ENCODE data around the gene JPH4.

The JPH4 gene

DNA sequence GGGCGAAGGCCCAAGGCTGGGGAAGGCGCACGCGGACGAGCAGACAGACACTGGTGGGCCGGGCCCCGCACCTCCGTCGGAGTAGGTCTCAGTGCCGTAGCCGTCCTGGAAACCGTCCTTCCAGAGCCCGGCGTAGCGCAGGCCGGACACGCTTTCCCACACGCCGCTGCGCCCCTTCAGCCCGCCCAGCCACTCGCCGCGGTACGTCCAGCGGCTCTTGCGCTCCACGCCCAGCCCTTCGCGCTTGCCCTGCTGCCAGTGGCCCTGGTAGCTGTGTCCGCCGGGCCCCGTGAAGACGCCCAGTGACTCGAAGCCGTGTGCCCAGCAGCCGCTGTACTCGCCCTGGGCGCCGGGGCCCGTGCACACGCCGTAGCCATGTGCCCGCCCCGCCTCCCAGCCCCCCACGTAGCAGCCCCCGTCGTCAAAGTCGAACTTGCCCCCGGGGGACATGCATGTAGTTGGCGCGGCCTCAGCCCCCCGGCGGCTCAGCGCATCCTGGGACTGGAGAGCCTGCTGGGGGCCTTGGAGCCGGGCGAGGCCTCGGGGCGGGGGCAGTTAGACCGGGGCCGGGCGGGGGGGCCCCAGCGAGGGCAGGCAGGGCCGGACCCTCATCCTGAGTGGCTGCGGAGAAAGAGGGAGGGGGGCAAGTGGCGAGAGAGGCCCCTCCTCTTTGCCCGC is 1.4 kb downstream of the JPH4 start:
- Histone ChIP-seq H3K4me3 (ENCODE audit: low read length) (no peak overlapping the region), H3K36me3 (ENCODE audit: control insufficient read depth, low read length) (no peaks in the 10 kb centered on the region), H3K4me2 (ENCODE audit: low read length) (no peak overlapping the region), H3K27me3 (ENCODE audit: control insufficient read depth, low read length) (peaks cover 30% of the 10 kb centered on the region), H3F3A (ENCODE audit: control insufficient read depth, insufficient read depth) (no peaks in the 10 kb centered on the region), H3K79me2 (ENCODE audit: control insufficient read depth, low read length) (no peaks in the 10 kb centered on the region), H4K20me1 (ENCODE audit: control insufficient read depth, insufficient read depth, low read depth, low read length) (no peaks in the 10 kb centered on the region), H3K9me3 (ENCODE audit: control insufficient read depth, insufficient read depth, low read length) (no peaks in the 10 kb centered on the region), H3K4me1 (ENCODE audit: control insufficient read depth, low read length) (peaks cover 4% of the 10 kb centered on the region; the same call in 1 of the 2 replicates), H3K27ac (ENCODE audit: low read depth, low read length) (no peak overlapping the region), H3K9me2 (replicated peaks; ENCODE audit: control insufficient read depth, low read length) (no peaks in the 10 kb centered on the region)
- TF ChIP-seq EZH2phosphoT487 (IDR thresholded peaks at IDR 0.05; ENCODE audit: borderline replicate concordance, low read length) = no peak
- TF ChIP-seq, protein P1, sequence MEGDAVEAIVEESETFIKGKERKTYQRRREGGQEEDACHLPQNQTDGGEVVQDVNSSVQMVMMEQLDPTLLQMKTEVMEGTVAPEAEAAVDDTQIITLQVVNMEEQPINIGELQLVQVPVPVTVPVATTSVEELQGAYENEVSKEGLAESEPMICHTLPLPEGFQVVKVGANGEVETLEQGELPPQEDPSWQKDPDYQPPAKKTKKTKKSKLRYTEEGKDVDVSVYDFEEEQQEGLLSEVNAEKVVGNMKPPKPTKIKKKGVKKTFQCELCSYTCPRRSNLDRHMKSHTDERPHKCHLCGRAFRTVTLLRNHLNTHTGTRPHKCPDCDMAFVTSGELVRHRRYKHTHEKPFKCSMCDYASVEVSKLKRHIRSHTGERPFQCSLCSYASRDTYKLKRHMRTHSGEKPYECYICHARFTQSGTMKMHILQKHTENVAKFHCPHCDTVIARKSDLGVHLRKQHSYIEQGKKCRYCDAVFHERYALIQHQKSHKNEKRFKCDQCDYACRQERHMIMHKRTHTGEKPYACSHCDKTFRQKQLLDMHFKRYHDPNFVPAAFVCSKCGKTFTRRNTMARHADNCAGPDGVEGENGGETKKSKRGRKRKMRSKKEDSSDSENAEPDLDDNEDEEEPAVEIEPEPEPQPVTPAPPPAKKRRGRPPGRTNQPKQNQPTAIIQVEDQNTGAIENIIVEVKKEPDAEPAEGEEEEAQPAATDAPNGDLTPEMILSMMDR (IDR thresholded peaks at IDR 0.05; ENCODE audit: low read depth, low read length, poor library complexity, severe bottlenecking) = no peak

DNA sequence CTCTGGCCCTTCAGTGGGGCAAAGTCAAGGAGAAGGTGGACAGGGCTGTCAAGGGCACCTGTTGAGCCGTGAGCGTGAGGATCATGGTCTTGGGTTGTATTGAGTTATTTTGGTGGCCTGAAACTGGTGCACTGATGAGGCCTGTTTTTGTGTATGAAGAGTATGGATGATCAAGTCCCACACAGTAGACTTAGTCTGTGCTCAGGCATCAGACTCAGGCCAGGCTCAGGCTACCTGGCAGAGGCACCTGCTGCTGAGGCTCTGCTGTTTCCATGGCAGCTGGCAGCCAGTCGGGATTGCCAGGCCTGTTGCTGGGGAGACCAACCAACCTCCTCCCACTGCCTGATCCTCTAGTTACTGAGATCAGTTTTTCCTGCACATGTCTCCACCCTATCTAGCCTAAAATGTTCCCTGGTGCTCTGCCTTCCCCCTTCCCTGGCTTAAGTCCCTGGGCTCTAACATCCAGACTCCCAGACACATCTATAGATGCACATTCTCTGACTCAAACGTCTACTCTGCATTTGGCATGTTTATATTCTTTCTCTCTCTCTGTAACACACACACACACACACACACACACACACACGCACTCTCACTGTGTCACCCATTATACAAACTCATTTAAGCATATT is 5.1 kb downstream of the JPH4 start:
- H3K4me1 ChIP-seq (ENCODE audit: control insufficient read depth, low read length) = peaks cover 9% of the 10 kb centered on the region
- peaks cover 17% of the 10 kb centered on the region for H3K27me3 ChIP-seq (ENCODE audit: control insufficient read depth, low read length)
- no peak overlapping the region for H3K27ac ChIP-seq (ENCODE audit: low read depth, low read length)

DNA sequence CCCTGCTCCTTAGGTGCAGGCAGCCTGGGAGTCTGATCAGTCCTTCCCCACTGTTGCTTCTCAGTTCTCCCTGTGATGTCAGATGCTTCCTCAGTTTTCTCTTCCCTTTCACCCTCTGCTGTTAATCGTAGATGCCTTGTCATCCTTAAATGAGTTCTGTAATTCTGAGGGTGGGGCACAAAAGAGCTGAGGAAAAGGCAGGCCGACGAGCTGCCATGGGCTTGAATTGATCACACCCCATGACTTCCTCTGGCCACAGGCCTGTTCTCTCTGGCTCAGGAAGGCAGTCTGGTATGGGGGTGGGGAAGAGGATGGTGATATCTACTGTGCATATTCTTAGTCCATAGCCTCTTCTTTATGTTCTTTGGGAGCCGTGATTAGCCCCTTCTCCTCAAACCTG is 5.8 kb downstream of the JPH4 start:
- H3K79me2 ChIP-seq (ENCODE audit: control insufficient read depth, low read length) = peaks cover 3% of the 10 kb centered on the region; the same call in 1 of the 2 replicates
- no peaks in the 10 kb centered on the region for H3F3A ChIP-seq (ENCODE audit: control insufficient read depth, insufficient read depth)
- H3K4me3 ChIP-seq (ENCODE audit: low read length) = no peak overlapping the region
- H3K27ac ChIP-seq (ENCODE audit: low read depth, low read length) = no peak overlapping the region
- H3K9me2 ChIP-seq (replicated peaks; ENCODE audit: control insufficient read depth, low read length) = no peaks in the 10 kb centered on the region
- H3K9me3 ChIP-seq (ENCODE audit: control insufficient read depth, insufficient read depth, low read length) = no peaks in the 10 kb centered on the region
- TF ChIP-seq, protein P1 (IDR thresholded peaks at IDR 0.05; ENCODE audit: low read depth, low read length, poor library complexity, severe bottlenecking) = no peak
- TF ChIP-seq EZH2phosphoT487 (IDR thresholded peaks at IDR 0.05; ENCODE audit: borderline replicate concordance, low read length) = no peak
- no peaks in the 10 kb centered on the region for H4K20me1 ChIP-seq (ENCODE audit: control insufficient read depth, insufficient read depth, low read depth, low read length)
- H3K4me2 ChIP-seq (ENCODE audit: low read length) = no peak overlapping the region
- peaks cover 14% of the 10 kb centered on the region for H3K4me1 ChIP-seq (ENCODE audit: control insufficient read depth, low read length)
- H3K27me3 ChIP-seq (ENCODE audit: control insufficient read depth, low read length) = peaks cover 11% of the 10 kb centered on the region
- H3K36me3 ChIP-seq (ENCODE audit: control insufficient read depth, low read length) = no peaks in the 10 kb centered on the region

More for the DNA sequence above, 5.1 kb downstream of the JPH4 start:
- Histone ChIP-seq H3K9me3 (ENCODE audit: control insufficient read depth, insufficient read depth, low read length) (no peaks in the 10 kb centered on the region), H3K4me2 (ENCODE audit: low read length) (no peak overlapping the region), H3K9me2 (replicated peaks; ENCODE audit: control insufficient read depth, low read length) (no peaks in the 10 kb centered on the region), H3F3A (ENCODE audit: control insufficient read depth, insufficient read depth) (no peaks in the 10 kb centered on the region), H3K79me2 (ENCODE audit: control insufficient read depth, low read length) (no peaks in the 10 kb centered on the region), H3K36me3 (ENCODE audit: control insufficient read depth, low read length) (no peaks in the 10 kb centered on the region), H3K4me3 (ENCODE audit: low read length) (no peak overlapping the region), H4K20me1 (ENCODE audit: control insufficient read depth, insufficient read depth, low read depth, low read length) (no peaks in the 10 kb centered on the region)
- TF ChIP-seq, protein P1 (IDR thresholded peaks at IDR 0.05; ENCODE audit: low read depth, low read length, poor library complexity, severe bottlenecking) = no peak
- TF ChIP-seq EZH2phosphoT487 (IDR thresholded peaks at IDR 0.05; ENCODE audit: borderline replicate concordance, low read length) = no peak
